Fibroblast of peridontal ligament (primary cell): ENCODE measurements around the gene ACBD4.
A peak's percentile ranks its signal among the peaks of the same experiment; 100 is the strongest.

Experiments used
- DNase-seq: peaks from one replicate; pipeline ENCODE4 v3.0.0-alpha.2; 2010; ENCODE audit errors: extremely low read depth

Gene ACBD4

DNA sequence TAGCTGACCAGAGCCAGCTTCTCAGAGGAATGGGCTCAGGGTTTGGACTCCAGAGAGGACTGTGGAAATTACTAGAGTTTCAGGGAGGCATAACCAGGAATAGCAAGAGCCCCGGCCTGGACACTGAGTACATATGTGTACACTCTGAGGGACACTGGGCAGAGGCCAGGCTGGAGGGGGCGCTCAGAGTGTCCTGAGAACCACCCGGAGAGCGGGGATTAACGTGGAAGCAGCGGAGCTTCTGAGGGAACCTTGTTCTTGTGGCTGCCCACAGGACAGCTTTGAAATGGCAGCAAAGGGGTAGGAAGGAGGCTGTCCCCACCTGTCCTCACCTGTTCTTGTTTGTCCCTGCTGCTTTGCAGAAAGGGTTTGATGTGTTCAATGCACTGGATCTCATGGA, 31.0 kb upstream of the ACBD4 start:
- DNase-seq = no peak

DNA sequence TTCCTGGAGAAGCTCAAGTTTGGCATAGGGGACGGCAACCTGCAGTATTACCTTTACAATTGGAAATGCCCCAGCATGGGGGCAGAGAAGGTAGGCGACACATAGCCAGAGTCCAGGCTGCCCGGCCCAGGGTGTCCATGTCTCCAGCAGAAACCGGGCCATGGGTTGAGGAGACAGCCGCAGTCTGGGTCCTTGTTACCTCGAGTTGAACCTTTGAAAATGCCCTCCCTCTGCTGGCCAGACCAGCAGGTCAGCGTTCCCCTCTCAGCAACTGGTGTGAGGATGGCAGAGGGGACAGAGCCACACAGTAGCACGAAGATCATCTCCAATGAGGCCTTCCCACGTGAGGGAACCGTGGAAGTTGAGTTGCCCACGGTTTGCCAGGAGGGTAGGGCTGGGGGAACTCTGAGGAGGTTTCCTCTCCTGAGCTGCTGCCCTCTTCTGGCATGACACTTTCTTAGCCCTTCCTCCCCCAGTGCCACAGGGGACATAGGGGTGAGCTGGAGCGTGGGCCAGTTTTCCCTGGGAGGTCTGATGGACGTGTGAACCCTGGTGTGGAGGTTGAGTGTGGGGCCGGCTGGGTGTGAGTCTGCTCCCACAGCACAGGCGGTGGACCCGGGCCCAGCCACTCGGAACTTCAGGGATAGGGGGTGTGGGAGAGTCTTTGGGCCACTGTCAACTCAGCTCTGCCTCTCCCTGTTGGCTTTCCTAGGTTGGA, 30.4 kb upstream of the ACBD4 start:
- no peak for DNase-seq

DNA sequence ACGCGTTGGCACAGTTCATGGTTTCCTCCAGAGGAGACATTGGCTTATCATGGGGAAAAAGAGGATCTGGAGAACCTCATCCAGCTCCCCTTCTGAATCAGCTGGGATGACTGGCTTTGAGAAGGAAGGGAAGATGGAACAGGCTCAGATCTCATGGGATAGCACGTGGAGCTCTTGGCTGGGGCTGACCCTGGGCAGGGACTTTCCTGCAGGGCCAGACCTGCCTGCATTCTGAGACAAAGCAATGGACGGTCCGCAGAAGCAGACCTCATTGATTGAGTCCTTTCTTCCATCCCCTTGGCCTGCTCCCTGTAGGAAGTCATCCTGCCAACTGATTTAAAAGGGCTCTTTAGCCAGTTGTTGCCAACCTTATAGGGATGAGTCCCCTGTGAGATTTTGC, 29.4 kb upstream of the ACBD4 start:
- DNase-seq = no peak

GRCh38 chr17:45106582-45106981, 28.9 kb upstream of the ACBD4 start:
- DNase-seq = peak; percentile 83

- DNase-seq = no peak
Observed at GRCh38 chr17:45107293-45108010, 28.0 kb upstream of the ACBD4 start.

GRCh38 chr17:45108051-45108450, 27.4 kb upstream of the ACBD4 start:
- DNase-seq = no peak

GRCh38 chr17:45108595-45109521, 26.6 kb upstream of the ACBD4 start:
- DNase-seq = no peak

DNA sequence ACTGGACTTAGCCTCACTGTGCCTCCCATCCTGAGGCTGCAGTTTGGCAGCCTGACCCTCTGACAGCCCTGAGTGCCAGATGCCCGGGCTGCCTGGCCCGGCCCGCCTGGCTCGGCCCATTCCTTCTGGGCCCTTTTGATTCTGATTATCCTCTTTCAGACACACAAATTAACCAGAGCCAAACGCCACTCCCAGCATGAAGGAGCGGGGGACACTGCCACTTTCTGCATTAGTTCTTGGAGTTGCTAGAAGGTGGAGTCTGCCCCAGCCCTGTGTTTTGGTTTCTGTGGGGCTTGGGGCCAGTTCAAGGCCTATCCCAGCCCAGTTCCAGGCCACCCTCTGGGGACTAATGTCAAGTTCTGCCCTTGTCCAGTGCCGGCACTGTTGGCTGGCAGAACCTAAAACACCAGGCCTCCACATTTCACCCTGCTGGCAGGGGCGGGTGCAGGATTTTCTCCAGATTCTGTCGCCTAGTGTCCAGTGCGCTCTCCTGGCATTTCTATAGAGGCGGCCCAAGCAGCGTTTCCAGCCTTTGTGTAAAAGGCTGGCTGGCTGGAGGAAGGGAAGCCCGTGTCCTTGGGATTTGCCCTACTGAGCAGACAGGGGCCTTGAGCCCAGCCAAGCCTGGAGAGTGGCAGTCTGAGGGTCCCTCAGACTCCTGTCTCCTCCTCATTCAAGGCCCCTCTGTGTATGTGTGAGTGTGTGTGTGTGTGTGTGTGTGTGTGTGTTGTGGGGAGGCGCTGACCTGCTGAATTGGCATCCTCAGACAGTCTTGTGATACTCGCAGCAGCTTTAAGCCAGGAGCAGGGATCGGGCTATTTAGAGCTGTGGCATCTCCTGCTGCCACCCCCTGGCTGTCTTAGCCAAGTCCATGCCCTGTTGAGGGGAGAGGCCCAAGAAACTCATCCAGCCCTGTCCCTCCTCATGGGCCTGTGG, 24.5 kb upstream of the ACBD4 start:
- DNase-seq = peak; percentile 39

DNA sequence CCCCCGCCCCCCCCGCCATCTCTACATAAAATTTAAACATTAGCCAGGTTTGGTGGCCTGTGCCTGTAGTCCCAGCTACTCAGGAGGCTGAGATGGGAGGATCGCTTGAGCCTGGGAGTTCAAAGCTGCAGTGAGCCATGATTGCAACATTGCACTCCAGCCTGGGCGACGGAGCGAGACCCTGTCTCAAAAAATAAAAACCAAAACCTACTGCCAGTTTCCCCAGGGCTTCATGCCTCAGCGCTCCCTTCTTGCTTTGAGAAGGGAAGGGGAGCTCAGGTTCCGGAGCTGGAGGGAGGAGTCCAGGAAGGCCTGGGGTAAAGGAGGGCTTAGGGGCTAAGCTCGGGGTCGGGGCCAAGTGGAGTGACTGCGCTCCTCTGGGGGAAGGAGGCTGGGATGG, 23.6 kb upstream of the ACBD4 start:
- DNase-seq = no peak

GRCh38 chr17:45112559-45113423, 22.7 kb upstream of the ACBD4 start:
- no peak for DNase-seq

DNA sequence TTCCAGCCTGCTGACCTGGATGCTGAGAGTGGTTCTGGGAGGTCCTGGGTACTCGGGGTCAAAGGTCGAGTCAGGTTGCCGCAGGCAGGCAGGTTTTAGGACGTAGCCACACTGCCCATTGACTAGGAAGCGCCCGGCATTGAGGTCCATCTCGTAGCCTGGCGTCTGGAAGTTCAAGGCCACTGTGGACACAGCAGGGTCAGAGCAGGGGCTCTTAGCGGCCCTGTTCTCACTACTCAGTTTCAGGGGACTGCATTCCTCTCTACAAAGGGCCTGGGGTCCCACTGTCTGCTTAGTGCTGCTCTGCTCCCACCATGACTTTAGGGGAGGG, 22.1 kb upstream of the ACBD4 start:
- DNase-seq = no peak

- no peak for DNase-seq
Observed at GRCh38 chr17:45114117-45114932, 21.2 kb upstream of the ACBD4 start.

- no peak for DNase-seq
Observed at GRCh38 chr17:45115015-45115625, 20.4 kb upstream of the ACBD4 start.

DNA sequence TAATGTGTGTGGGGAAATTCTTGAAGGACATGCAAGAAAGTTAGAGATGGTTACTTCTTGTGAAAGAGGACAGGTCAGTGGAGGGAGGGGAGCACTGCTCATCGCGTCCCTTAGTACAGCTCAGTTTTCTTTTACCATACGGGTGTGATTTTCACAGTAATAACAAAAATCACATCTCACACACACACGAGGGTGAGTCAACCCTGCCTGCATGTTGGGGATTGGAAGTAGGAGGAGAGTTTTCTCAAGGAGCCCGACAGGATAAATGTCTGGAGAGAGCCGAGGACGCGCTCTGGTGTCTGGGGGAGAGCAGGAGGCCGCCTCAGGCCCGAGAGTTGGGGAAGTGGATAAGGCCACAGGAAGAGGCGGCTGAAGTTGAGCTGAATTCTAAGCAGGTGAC, 19.6 kb upstream of the ACBD4 start:
- peak; percentile 24 for DNase-seq

- no peak for DNase-seq
Observed at GRCh38 chr17:45116434-45117016, 19.0 kb upstream of the ACBD4 start.

DNA sequence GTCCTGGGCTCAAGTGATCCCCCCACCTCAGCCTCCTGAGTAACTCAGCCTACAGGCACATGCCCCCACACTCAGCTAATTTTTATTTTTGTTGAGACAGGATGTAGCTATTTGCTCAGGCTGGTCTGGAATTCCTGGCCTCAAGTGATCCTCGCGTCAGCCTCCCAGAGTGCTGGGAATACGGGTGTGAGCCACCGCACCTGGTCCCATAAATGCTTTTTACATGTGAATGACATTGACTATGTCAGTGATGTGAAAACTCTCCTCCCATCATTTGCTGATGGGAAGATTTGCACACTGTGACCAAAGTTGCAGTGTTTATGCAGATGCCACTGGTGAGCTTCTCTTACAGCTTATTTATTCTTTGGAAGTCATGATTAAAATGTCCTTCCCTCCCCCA, 18.2 kb upstream of the ACBD4 start:
- no peak for DNase-seq

DNA sequence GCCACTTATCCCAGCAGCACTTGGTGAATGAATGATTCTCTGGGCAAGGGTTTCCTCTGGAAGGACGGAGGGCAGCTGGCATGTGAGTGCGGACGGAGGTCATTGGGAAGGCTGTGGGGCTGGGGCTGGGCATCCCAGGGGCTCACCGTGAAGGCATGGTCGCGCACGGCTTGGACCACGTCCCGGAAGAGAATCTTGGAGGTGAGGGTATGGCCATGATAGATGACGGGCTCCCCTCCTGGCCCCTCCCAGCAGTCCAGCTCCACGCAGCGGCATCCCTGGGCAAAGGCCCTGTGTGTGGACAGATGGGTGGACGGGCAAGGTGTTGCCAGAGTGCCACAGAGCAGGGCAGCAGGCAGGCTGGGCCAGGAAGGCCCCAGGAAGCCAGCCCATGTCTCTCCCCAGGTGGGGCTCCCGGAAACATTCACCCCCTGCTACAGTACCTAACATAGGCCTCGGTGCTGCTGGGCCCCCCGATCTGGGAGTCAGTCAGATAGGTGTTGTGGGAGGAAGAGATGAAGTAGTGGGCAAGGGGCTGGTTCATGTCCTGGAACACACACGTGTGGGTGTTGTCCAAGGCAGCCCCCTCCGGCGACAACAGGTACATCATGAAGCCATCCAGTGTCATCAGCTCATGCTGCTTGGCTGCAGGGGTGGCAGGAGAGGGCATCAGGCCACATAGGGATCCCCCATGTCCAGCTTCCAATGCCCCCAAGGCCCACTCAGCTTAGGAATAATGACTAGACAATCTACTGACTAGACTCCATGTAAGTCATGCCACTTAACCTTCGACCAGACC, 17.4 kb upstream of the ACBD4 start:
- no peak for DNase-seq

- DNase-seq = no peak
Observed at GRCh38 chr17:45118691-45119090, 16.8 kb upstream of the ACBD4 start.
